ENCODE measurements around the gene LDLRAD3.

LDLRAD3 gene

GRCh38 chr11:35912883-35913624, 30.8 kb upstream of the LDLRAD3 start:
- Histone ChIP-seq H3K4me3 (ENCODE audit: low read length, poor library complexity, severe bottlenecking) (no peak overlapping the region), H3K9me3 (ENCODE audit: insufficient read depth, low read depth, low read length) (no peaks in the 10 kb centered on the region), H3K4me1 (ENCODE audit: insufficient read depth, low read length, poor library complexity, severe bottlenecking) (peaks cover 55% of the 10 kb centered on the region), H3K79me2 (ENCODE audit: insufficient read depth, low read length) (no peaks in the 10 kb centered on the region), H3K27me3 (ENCODE audit: insufficient read depth, low read length, poor library complexity, severe bottlenecking) (no peaks in the 10 kb centered on the region), H3F3A (ENCODE audit: low read depth) (no peaks in the 10 kb centered on the region; the same call in 1 of the 2 replicates), H3K9me2 (replicated peaks; ENCODE audit: low read depth, low read length) (no peaks in the 10 kb centered on the region), H3K9ac (ENCODE audit: low read depth, low read length, poor library complexity, severe bottlenecking) (no peak overlapping the region), H3K4me2 (ENCODE audit: low read depth, low read length, poor library complexity, severe bottlenecking) (no peak overlapping the region), H3K36me3 (ENCODE audit: insufficient read depth, low read length) (no peaks in the 10 kb centered on the region), H4K20me1 (ENCODE audit: insufficient read depth, low read length, poor library complexity, severe bottlenecking) (no peaks in the 10 kb centered on the region), H2AFZ (ENCODE audit: low read length) (no peak overlapping the region)
- TF ChIP-seq EZH2phosphoT487 (IDR thresholded peaks at IDR 0.05; ENCODE audit: borderline replicate concordance) (no peak), CTCF (conservative IDR thresholded peaks at IDR 0.05; ENCODE audit: low read length) (no peak)

GRCh38 chr11:35914816-35915215, 29.0 kb upstream of the LDLRAD3 start:
- Histone ChIP-seq H3K9me3 (ENCODE audit: insufficient read depth, low read depth, low read length) (no peaks in the 10 kb centered on the region), H3K4me2 (ENCODE audit: low read depth, low read length, poor library complexity, severe bottlenecking) (peak overlapping the region; percentile 68), H4K20me1 (ENCODE audit: insufficient read depth, low read length, poor library complexity, severe bottlenecking) (no peaks in the 10 kb centered on the region), H3K4me3 (ENCODE audit: low read length, poor library complexity, severe bottlenecking) (peak overlapping the region; percentile 46), H3K27me3 (ENCODE audit: insufficient read depth, low read length, poor library complexity, severe bottlenecking) (no peaks in the 10 kb centered on the region), H2AFZ (ENCODE audit: low read length) (no peak overlapping the region), H3K79me2 (ENCODE audit: insufficient read depth, low read length) (no peaks in the 10 kb centered on the region), H3K9ac (ENCODE audit: low read depth, low read length, poor library complexity, severe bottlenecking) (no peak overlapping the region), H3K36me3 (ENCODE audit: insufficient read depth, low read length) (no peaks in the 10 kb centered on the region), H3F3A (ENCODE audit: low read depth) (no peaks in the 10 kb centered on the region; the same call in 1 of the 2 replicates), H3K9me2 (replicated peaks; ENCODE audit: low read depth, low read length) (no peaks in the 10 kb centered on the region), H3K4me1 (ENCODE audit: insufficient read depth, low read length, poor library complexity, severe bottlenecking) (peaks cover 60% of the 10 kb centered on the region)
- no peak for TF ChIP-seq CTCF (conservative IDR thresholded peaks at IDR 0.05; ENCODE audit: low read length)
- no peak for TF ChIP-seq EZH2phosphoT487 (IDR thresholded peaks at IDR 0.05; ENCODE audit: borderline replicate concordance)

- no peaks in the 10 kb centered on the region for H3K79me2 ChIP-seq (ENCODE audit: insufficient read depth, low read length)
- H3K36me3 ChIP-seq (ENCODE audit: insufficient read depth, low read length) = no peaks in the 10 kb centered on the region
- no peak overlapping the region for H2AFZ ChIP-seq (ENCODE audit: low read length)
- no peak overlapping the region for H3K9ac ChIP-seq (ENCODE audit: low read depth, low read length, poor library complexity, severe bottlenecking)
- no peaks in the 10 kb centered on the region for H3K27me3 ChIP-seq (ENCODE audit: insufficient read depth, low read length, poor library complexity, severe bottlenecking)
- no peaks in the 10 kb centered on the region; the same call in 1 of the 2 replicates for H3F3A ChIP-seq (ENCODE audit: low read depth)
- H3K9me3 ChIP-seq (ENCODE audit: insufficient read depth, low read depth, low read length) = no peaks in the 10 kb centered on the region
- peaks cover 58% of the 10 kb centered on the region for H3K4me1 ChIP-seq (ENCODE audit: insufficient read depth, low read length, poor library complexity, severe bottlenecking)
- no peaks in the 10 kb centered on the region for H3K9me2 ChIP-seq (replicated peaks; ENCODE audit: low read depth, low read length)
- TF ChIP-seq EZH2phosphoT487 (IDR thresholded peaks at IDR 0.05; ENCODE audit: borderline replicate concordance) = no peak
- no peak for TF ChIP-seq CTCF (conservative IDR thresholded peaks at IDR 0.05; ENCODE audit: low read length)
- H3K4me2 ChIP-seq (ENCODE audit: low read depth, low read length, poor library complexity, severe bottlenecking) = no peak overlapping the region
- no peaks in the 10 kb centered on the region for H4K20me1 ChIP-seq (ENCODE audit: insufficient read depth, low read length, poor library complexity, severe bottlenecking)
- H3K4me3 ChIP-seq (ENCODE audit: low read length, poor library complexity, severe bottlenecking) = no peak overlapping the region
Measured at GRCh38 chr11:35916270-35916669, 27.6 kb upstream of the LDLRAD3 start.

All from Loucy (cell line).